Midbrain (tissue), 1 donor: ENCODE measurements around the gene OSBPL9.

Experiments used
- DNase-seq: peaks from one replicate; lab custom pipeline; 2025; lab: John Stamatoyannopoulos, UW

OSBPL9 gene, protein sequence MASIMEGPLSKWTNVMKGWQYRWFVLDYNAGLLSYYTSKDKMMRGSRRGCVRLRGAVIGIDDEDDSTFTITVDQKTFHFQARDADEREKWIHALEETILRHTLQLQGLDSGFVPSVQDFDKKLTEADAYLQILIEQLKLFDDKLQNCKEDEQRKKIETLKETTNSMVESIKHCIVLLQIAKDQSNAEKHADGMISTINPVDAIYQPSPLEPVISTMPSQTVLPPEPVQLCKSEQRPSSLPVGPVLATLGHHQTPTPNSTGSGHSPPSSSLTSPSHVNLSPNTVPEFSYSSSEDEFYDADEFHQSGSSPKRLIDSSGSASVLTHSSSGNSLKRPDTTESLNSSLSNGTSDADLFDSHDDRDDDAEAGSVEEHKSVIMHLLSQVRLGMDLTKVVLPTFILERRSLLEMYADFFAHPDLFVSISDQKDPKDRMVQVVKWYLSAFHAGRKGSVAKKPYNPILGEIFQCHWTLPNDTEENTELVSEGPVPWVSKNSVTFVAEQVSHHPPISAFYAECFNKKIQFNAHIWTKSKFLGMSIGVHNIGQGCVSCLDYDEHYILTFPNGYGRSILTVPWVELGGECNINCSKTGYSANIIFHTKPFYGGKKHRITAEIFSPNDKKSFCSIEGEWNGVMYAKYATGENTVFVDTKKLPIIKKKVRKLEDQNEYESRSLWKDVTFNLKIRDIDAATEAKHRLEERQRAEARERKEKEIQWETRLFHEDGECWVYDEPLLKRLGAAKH

DNA sequence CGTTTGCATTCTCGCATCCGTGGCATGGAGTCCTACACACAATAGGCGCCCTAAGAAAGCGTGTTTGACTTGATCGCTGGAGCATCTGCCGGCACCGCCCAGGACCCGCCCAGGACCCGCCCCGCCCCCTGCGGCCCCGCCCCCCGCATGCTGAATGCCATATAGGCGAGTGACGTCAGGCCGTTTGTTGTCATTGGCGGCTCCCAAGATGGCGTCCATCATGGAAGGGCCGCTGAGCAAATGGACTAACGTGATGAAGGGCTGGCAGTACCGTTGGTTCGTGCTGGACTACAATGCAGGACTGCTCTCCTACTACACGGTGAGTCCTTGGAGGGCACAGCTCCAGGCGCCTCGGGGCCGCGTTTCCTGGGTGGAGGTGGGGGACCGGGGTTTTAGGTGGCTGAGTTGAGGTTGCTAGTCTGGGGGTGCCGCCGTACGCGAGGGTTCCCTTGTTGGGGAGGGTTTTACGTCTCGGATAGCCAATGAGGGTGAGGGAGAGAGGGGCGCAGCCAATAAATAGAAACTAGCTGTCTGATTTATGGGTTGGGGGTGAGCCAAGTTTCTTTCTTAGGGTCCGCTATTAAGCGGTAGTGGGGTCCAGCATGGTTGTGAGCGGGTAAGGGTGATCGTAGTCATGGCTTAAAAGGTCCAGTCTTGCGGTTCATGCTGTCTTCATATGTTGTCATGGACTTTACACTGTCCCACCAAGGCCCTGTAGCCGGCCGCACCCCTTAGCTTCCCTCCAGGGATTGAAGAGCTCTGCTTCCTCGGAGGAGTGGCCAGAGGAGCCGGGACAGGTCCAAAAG lies at the start of gene OSBPL9:
TSS of gene OSBPL9 (plus strand) at position 190 of the 806 bp plus-strand sequence. CDS start at position 209, 19 bp downstream.
- peak; percentile 90 for DNase-seq

- no peak for DNase-seq
Measured at GRCh38 chr1:51567653-51568052, 49.2 kb upstream of the OSBPL9 start.

DNA sequence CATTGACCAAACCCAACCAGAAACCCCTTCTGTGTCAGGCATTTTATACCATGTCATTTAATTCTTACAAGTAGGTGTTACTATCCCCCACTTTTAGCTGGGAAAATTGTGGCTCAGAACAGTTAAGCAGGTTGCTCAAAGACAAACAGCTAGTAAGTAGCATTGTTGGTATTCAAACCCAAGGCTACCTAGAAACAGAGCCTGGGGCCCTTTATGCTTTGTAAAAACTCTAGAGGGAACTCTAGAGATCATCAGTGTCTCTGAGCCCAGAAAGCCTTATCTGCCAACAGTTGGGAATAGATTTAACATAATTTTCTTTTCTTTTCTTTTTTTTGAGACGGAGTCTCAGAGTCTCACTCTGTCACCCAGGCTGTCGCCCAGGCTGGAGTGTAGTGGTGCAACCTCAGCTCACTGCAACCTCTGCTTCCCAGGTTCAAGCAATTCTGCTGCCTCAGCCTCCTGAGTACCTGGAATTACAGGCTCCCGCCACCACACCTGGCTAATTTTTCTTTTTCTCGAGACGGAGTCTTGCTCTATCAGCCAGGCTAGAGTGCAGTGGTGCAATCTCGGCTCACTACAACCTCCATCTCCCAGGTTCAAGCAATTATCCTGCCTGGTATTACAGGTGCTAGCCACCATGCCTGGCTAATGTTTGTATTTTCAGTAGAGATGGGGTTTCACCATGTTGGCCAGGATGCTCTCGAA lies 48.5 kb upstream of the OSBPL9 start:
- no peak for DNase-seq

DNA sequence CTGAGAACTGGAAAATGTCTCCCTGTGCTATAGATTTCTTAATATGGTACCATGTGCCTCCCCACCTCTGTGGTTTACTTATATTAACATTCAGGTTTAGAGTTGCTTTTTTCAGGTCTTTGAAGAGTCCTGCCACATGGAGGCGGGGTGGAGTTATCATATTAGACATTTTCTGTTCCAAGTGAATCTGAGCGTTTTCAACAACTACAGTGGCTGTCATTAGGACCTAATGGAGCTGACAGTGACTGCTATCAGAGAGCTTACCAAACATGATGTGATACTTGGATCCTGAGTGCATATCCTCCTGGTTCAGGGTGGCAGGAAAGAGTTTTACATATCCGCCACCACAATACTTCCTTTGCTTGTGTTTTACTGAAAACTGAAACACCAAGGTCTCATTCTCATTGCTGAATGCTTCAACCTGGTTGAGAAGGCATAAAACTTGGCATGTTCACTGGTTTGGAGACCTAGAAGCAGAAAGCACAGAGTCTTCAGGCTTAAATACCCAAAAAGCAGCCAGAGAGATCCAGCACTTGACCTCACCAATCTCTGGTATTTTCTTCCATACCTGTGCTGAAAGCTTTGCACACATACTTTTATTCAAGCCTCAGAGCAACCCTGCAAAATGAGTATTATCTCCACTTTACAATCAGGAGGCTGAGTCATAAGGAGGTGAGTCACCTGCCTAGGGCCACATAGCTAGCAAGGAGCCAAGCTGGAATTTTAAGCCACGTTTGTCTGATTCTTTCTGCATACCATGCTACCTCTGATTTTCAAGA lies 47.4 kb upstream of the OSBPL9 start:
- DNase-seq = no peak

DNA sequence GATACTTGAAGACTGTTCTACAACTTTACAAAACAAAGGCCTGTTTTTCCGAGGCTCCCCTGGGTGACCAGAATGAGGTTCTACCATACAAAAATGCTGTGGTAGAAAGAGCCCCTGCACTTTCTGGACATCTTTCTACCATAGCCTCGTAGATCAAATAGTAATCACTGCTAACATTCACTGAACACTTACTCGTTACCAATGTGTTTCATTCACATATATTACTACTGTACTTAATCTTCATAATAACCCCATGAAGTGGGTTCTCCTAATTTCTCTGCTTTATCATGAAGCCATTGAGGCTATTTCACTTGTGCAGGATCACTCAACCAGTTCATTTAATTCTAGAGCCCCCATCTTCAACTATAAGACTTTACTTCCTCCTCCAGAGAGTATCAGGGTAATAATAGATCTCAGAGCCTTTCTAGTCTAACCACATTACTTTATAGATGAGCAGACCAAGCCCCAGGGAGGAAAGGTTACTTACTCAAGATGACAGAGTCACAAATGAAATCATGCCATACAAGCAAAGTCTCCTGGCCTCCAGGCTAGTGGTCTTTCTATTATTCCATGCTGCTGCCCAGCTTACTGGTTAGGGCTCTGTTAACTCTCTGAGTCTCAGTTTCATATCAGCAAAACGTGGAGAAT lies 46.7 kb upstream of the OSBPL9 start:
- DNase-seq = no peak

DNA sequence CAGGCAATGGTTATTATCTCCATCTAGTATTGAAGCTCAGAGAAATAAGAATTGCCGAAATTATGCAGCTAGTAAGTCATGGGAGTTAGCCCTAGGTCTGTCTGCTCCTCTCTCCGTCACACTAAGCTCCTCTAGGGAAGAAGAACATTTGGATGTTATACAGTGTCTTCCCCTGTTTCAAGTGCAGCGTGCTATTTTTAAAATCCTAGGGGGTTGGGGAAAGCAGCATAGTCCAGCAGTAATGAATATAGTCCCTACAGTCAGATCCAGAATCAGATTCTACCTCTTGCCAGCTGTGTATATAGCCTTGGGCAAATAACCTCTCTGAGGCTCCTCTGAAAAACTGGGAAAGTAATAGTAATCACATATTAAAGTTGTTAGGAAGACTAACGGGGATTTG lies 44.5 kb upstream of the OSBPL9 start:
- DNase-seq = no peak

GRCh38 chr1:51574796-51575195 lies 42.1 kb upstream of the OSBPL9 start:
- DNase-seq = peak; percentile 46

DNA sequence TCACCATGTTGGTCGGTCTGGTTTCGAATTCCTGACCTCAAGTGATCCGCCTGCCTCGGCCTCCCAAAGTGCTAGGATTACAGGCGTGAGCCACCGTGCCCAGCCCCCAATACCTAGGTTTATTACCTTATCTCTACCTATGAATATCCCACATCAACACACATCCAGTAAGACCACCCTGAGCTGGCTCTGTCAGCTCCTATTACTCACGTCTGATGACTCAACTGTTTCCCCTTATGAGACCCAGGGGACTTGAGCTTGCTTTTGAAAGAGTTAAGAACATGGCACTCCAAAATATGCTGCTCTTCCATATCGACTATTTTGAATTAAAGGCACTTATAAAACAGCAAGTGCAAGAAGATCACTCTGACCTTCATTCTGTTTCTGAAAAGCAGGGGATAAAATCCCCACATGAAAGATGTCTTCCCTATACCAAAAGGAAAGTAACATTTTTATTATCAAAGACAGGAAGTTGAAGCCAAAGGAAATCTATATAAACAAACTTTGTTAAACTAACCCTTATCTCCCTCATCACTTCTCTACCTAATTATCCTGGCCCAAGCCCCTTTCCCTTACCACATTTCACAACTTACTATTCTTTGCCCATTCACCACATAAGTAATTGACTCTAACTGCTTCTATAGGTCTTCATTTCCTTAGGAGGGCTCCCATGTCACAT lies 41.3 kb upstream of the OSBPL9 start:
- no peak for DNase-seq

- no peak for DNase-seq
Measured at GRCh38 chr1:51576085-51576444, 40.8 kb upstream of the OSBPL9 start.

GRCh38 chr1:51576923-51577322 lies 40.0 kb upstream of the OSBPL9 start:
- no peak for DNase-seq

- DNase-seq = no peak
Measured at GRCh38 chr1:51578383-51579109, 38.3 kb upstream of the OSBPL9 start.

GRCh38 chr1:51581238-51581637 lies 35.7 kb upstream of the OSBPL9 start:
- DNase-seq = no peak

DNA sequence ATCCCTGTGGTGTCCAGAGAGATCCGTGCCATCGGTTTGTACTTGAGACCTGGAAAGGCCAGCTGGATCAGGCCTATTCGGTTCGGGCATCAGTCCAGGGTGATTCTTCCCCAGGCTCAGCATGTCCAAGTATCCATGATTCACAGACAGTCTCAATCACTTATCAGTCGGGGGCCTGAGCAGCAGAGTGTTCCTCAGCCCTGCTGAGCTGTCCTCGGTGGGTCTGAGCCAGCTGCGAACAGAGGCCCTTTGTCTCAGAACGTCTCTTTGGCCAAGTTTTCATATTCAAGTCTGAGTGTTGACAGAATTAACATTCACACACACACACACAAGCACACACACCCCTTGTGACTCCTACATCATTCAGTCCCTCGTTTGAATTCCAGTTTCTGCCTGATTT lies 33.4 kb upstream of the OSBPL9 start:
- peak; percentile 91 for DNase-seq

DNA sequence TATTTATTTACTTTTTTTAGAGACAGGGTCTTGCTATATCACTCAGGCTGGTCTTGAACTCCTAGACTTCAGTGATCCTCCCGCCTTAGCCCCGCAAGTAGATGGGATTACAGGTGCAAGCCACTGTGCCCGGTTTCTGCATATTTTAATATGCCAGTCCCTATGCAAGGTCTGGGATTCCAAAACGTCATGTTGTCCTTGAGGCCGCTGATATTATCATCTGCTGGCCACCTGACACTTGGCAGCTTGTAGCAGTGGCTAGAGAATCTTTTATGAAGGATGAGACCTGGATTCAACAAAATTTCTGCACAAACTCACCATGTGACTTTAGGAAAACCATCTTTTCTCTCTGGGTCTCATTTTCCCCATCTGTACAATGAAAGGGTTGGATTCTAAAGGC lies 32.9 kb upstream of the OSBPL9 start:
- DNase-seq = peak; percentile 8

- DNase-seq = no peak
Measured at GRCh38 chr1:51592711-51593110, 24.2 kb upstream of the OSBPL9 start.

- DNase-seq = no peak
Measured at GRCh38 chr1:51594716-51595115, 22.2 kb upstream of the OSBPL9 start.

- DNase-seq = no peak
Measured at GRCh38 chr1:51600529-51600928, 16.4 kb upstream of the OSBPL9 start.

- no peak for DNase-seq
Measured at GRCh38 chr1:51600965-51601364, 15.9 kb upstream of the OSBPL9 start.

DNA sequence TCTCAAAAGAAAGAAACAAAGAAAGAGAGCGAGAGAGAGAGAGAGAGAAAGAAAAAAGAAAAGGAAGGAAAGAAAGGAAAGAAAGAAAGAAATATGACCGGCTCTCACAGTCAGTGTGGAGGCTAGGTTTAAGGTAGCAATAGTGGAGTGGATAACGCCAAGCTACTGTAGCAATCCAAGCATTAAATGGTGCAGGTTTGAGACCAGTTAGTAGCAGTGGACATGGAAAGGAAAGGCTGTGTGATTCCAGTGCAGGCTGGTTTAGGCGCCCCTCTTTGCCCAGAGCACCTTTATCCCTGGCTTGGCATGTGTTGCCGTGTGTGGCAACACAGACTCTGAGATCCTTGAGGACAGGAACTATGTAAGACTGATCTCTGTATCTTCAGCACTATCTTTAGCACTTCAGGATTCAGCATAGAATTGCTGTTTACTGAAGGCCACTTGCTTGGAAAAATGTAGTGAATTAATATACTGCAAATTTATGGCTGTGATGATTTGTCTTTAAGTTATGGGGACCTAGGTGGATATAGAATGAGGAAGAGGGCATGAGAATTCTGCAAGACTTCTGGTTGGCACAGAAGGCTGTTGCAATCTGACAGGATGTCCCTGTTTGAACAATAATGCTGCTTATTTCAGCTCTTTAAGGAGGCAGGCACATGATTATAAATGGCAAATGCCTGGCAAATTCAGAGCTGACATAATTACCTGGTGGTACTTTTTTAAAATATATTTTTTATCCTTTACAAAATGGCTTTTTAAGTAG lies 10.8 kb upstream of the OSBPL9 start:
- DNase-seq = no peak
